ENCODE results near the gene CCDC180.
"Not testable (repeated sequence)": the region's sequence is repeated elsewhere in the genome, so short reads cannot be mapped to it uniquely, and the experiment has no call there.

Gene CCDC180

GRCh38 chr9:97324954-97325353 is 17.5 kb downstream of the CCDC180 start:
- no peak overlapping the region for H3K9ac ChIP-seq (ENCODE audit: low read depth, low read length)
- peaks cover 2% of the 10 kb centered on the region; the same call in 1 of the 2 replicates for H3K4me1 ChIP-seq (ENCODE audit: insufficient read depth, low read length)
- TF ChIP-seq, protein P1, sequence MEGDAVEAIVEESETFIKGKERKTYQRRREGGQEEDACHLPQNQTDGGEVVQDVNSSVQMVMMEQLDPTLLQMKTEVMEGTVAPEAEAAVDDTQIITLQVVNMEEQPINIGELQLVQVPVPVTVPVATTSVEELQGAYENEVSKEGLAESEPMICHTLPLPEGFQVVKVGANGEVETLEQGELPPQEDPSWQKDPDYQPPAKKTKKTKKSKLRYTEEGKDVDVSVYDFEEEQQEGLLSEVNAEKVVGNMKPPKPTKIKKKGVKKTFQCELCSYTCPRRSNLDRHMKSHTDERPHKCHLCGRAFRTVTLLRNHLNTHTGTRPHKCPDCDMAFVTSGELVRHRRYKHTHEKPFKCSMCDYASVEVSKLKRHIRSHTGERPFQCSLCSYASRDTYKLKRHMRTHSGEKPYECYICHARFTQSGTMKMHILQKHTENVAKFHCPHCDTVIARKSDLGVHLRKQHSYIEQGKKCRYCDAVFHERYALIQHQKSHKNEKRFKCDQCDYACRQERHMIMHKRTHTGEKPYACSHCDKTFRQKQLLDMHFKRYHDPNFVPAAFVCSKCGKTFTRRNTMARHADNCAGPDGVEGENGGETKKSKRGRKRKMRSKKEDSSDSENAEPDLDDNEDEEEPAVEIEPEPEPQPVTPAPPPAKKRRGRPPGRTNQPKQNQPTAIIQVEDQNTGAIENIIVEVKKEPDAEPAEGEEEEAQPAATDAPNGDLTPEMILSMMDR (IDR thresholded peaks at IDR 0.05; ENCODE audit: borderline replicate concordance, extremely low read depth, low read length, poor library complexity, severe bottlenecking): no peak
- TF ChIP-seq EZH2 (IDR thresholded peaks at IDR 0.05; ENCODE audit: borderline replicate concordance, low read depth, low read length, severe bottlenecking): no peak
- H3K36me3 ChIP-seq (ENCODE audit: insufficient read depth, low read length): peaks cover 17% of the 10 kb centered on the region
- H3K79me2 ChIP-seq (ENCODE audit: insufficient read depth, low read length): no peaks in the 10 kb centered on the region
- no peaks in the 10 kb centered on the region for H3K9me3 ChIP-seq (ENCODE audit: insufficient read depth, low read length, severe bottlenecking)
- H3K4me3 ChIP-seq (ENCODE audit: low read depth in 1 of 2, low read length in 2 of 2): no peak overlapping the region
- no peaks in the 10 kb centered on the region for H4K20me1 ChIP-seq (ENCODE audit: insufficient read depth, low read length)
- H2AFZ ChIP-seq (ENCODE audit: low read depth, low read length): no peak overlapping the region
- no peak overlapping the region for H3K27ac ChIP-seq (ENCODE audit: low read length)
- ATAC-seq (ENCODE audit: insufficient read depth, low read depth) (no peak), DNase-seq (no peak)
- no peaks in the 10 kb centered on the region for H3K27me3 ChIP-seq (ENCODE audit: insufficient read depth, low read length, poor library complexity)
- H3K4me2 ChIP-seq (ENCODE audit: insufficient read depth, low read length): no peak overlapping the region

DNA sequence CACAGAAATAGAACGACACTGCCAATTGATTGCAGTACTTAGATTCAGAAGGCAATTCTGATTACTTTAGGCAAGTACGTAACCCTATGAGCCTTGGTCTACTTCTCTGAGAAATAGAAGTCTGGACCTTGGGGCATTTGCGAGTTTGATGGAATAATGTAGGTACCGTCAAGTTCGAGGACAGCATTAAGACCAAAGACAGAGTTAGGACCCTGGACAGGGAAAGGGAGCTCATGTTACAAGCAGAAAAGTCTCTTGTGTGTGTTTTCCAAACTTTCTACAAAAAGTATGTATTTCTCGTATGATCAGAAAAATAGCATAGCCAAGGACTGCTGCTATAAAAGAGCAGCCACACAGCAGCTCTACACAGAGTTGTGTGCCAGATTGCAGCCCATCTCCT is 20.1 kb downstream of the CCDC180 start:
- DNase-seq: no peak
- H3K4me2 ChIP-seq (ENCODE audit: insufficient read depth, low read length): no peak overlapping the region
- H3K9me3 ChIP-seq (ENCODE audit: insufficient read depth, low read length, severe bottlenecking): no peaks in the 10 kb centered on the region
- H4K20me1 ChIP-seq (ENCODE audit: insufficient read depth, low read length): no peaks in the 10 kb centered on the region
- H3K79me2 ChIP-seq (ENCODE audit: insufficient read depth, low read length): no peaks in the 10 kb centered on the region
- no peak for ATAC-seq (ENCODE audit: insufficient read depth, low read depth)
- TF ChIP-seq, protein P1 (IDR thresholded peaks at IDR 0.05; ENCODE audit: borderline replicate concordance, extremely low read depth, low read length, poor library complexity, severe bottlenecking): no peak
- no peak for TF ChIP-seq EZH2 (IDR thresholded peaks at IDR 0.05; ENCODE audit: borderline replicate concordance, low read depth, low read length, severe bottlenecking)
- peaks cover 7% of the 10 kb centered on the region for H3K36me3 ChIP-seq (ENCODE audit: insufficient read depth, low read length)
- H3K4me3 ChIP-seq (ENCODE audit: low read depth in 1 of 2, low read length in 2 of 2): no peak overlapping the region
- no peaks in the 10 kb centered on the region for H3K4me1 ChIP-seq (ENCODE audit: insufficient read depth, low read length)
- no peak overlapping the region for H3K9ac ChIP-seq (ENCODE audit: low read depth, low read length)
- no peak overlapping the region for H3K27ac ChIP-seq (ENCODE audit: low read length)
- no peaks in the 10 kb centered on the region for H3K27me3 ChIP-seq (ENCODE audit: insufficient read depth, low read length, poor library complexity)
- H2AFZ ChIP-seq (ENCODE audit: low read depth, low read length): no peak overlapping the region

DNA sequence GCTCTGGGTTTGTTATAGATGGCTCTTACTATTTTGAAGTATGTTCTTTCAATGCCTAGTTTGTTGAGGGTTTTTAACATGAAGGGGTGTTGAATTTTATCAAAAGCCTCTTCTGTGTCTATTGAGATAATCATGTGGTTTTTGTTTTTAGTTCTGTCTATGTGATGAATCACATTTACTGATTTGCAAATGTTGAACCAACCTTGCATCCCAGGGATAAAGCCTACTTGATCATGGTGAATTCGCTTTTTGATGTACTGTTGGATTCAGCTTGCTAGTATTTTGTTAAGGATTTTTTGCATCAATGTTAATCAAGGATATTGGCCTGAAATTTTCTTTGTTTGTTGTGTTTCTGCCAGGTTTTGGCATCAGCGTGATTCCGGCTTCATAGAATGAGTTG is 25.5 kb downstream of the CCDC180 start:
- H2AFZ ChIP-seq (ENCODE audit: low read depth, low read length): no peak overlapping the region
- no peaks in the 10 kb centered on the region for H3K36me3 ChIP-seq (ENCODE audit: insufficient read depth, low read length)
- no peak for DNase-seq
- no peaks in the 10 kb centered on the region for H3K79me2 ChIP-seq (ENCODE audit: insufficient read depth, low read length)
- ATAC-seq (ENCODE audit: insufficient read depth, low read depth): no peak
- H3K4me3 ChIP-seq (ENCODE audit: low read depth in 1 of 2, low read length in 2 of 2): no peak overlapping the region
- no peaks in the 10 kb centered on the region for H3K4me1 ChIP-seq (ENCODE audit: insufficient read depth, low read length)
- no peak for TF ChIP-seq EZH2 (IDR thresholded peaks at IDR 0.05; ENCODE audit: borderline replicate concordance, low read depth, low read length, severe bottlenecking)
- TF ChIP-seq, protein P1 (IDR thresholded peaks at IDR 0.05; ENCODE audit: borderline replicate concordance, extremely low read depth, low read length, poor library complexity, severe bottlenecking): no peak
- no peak overlapping the region for H3K27ac ChIP-seq (ENCODE audit: low read length)
- H4K20me1 ChIP-seq (ENCODE audit: insufficient read depth, low read length): no peaks in the 10 kb centered on the region
- no peak overlapping the region for H3K4me2 ChIP-seq (ENCODE audit: insufficient read depth, low read length)
- H3K9ac ChIP-seq (ENCODE audit: low read depth, low read length): no peak overlapping the region
- H3K9me3 ChIP-seq (ENCODE audit: insufficient read depth, low read length, severe bottlenecking): no peaks in the 10 kb centered on the region
- no peaks in the 10 kb centered on the region for H3K27me3 ChIP-seq (ENCODE audit: insufficient read depth, low read length, poor library complexity)

- not testable (repeated sequence) for H2AFZ ChIP-seq (ENCODE audit: low read depth, low read length); ATAC-seq (ENCODE audit: insufficient read depth, low read depth); H3K27me3 ChIP-seq (ENCODE audit: insufficient read depth, low read length, poor library complexity); H3K9ac ChIP-seq (ENCODE audit: low read depth, low read length); H3K4me3 ChIP-seq (ENCODE audit: low read depth in 1 of 2, low read length in 2 of 2); H3K79me2 ChIP-seq (ENCODE audit: insufficient read depth, low read length); H3K36me3 ChIP-seq (ENCODE audit: insufficient read depth, low read length); H3K4me1 ChIP-seq (ENCODE audit: insufficient read depth, low read length); H4K20me1 ChIP-seq (ENCODE audit: insufficient read depth, low read length); DNase-seq; H3K27ac ChIP-seq (ENCODE audit: low read length); H3K9me3 ChIP-seq (ENCODE audit: insufficient read depth, low read length, severe bottlenecking); H3K4me2 ChIP-seq (ENCODE audit: insufficient read depth, low read length)
Observed at GRCh38 chr9:97335622-97336021, 28.2 kb downstream of the CCDC180 start.
